Panc1 (cell line): ENCODE measurements around the gene LILRB4.
"Not testable (repeated sequence)": the region's sequence is repeated elsewhere in the genome, so short reads cannot be mapped to it uniquely, and the experiment has no call there.

Source experiments
- TF ChIP-seq, protein P1 (sequence below): fragments of 450-650 bp; IDR thresholded peaks from 2 replicates; pipeline ENCODE4 v1.5.1; 2017; ENCODE audit warnings: mild to moderate bottlenecking
- TF ChIP-seq, protein P2 (sequence below), 2 experiments: IDR thresholded peaks; 2 replicates each; pipeline ENCODE4 v1.6.1; 2011 to 2012; ENCODE audit warnings: low read depth in 2 of 2, control low read depth in 1 of 2, low read length in 1 of 2, mild to moderate bottlenecking in 1 of 2, moderate library complexity in 1 of 2; ENCODE audit not compliant: insufficient read depth in 1 of 2

DNA sequence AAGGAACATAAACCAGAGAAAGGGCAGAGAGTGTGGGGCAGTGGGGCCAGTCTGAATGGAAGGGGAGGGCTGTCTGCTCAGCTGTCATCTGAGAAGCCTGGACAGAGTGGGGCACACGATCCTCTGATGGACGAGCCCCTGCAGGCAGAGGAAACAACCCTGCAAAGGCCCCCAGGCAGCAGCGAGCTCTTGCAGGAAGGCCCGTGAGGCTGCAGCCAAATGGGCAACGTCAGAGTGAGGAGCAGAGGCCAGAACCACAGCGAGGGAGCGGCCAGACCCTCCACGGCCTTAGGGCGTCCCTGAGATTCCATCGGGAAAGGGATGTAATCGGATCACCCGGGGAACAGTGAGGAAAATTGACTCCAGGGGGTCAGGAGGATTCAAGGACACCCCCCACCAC is 26.7 kb upstream of the LILRB4 start:
- TF ChIP-seq, protein P1, sequence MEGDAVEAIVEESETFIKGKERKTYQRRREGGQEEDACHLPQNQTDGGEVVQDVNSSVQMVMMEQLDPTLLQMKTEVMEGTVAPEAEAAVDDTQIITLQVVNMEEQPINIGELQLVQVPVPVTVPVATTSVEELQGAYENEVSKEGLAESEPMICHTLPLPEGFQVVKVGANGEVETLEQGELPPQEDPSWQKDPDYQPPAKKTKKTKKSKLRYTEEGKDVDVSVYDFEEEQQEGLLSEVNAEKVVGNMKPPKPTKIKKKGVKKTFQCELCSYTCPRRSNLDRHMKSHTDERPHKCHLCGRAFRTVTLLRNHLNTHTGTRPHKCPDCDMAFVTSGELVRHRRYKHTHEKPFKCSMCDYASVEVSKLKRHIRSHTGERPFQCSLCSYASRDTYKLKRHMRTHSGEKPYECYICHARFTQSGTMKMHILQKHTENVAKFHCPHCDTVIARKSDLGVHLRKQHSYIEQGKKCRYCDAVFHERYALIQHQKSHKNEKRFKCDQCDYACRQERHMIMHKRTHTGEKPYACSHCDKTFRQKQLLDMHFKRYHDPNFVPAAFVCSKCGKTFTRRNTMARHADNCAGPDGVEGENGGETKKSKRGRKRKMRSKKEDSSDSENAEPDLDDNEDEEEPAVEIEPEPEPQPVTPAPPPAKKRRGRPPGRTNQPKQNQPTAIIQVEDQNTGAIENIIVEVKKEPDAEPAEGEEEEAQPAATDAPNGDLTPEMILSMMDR, result not testable (repeated sequence)
- TF ChIP-seq, protein P2, sequence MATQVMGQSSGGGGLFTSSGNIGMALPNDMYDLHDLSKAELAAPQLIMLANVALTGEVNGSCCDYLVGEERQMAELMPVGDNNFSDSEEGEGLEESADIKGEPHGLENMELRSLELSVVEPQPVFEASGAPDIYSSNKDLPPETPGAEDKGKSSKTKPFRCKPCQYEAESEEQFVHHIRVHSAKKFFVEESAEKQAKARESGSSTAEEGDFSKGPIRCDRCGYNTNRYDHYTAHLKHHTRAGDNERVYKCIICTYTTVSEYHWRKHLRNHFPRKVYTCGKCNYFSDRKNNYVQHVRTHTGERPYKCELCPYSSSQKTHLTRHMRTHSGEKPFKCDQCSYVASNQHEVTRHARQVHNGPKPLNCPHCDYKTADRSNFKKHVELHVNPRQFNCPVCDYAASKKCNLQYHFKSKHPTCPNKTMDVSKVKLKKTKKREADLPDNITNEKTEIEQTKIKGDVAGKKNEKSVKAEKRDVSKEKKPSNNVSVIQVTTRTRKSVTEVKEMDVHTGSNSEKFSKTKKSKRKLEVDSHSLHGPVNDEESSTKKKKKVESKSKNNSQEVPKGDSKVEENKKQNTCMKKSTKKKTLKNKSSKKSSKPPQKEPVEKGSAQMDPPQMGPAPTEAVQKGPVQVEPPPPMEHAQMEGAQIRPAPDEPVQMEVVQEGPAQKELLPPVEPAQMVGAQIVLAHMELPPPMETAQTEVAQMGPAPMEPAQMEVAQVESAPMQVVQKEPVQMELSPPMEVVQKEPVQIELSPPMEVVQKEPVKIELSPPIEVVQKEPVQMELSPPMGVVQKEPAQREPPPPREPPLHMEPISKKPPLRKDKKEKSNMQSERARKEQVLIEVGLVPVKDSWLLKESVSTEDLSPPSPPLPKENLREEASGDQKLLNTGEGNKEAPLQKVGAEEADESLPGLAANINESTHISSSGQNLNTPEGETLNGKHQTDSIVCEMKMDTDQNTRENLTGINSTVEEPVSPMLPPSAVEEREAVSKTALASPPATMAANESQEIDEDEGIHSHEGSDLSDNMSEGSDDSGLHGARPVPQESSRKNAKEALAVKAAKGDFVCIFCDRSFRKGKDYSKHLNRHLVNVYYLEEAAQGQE (IDR thresholded peaks at IDR 0.05; ENCODE audit: insufficient read depth in 1 of 2, low read depth in 2 of 2, low read length in 1 of 2), result not testable (repeated sequence)
